Stomach (tissue), 9 donors: ENCODE results near the gene UBE2S. TPM values are rescaled to one million over a fixed set of nuclear protein-coding genes. Genes with fewer than 3 reads are reported as not detected.

Experiments used
- DNase-seq, 2 donors: peaks; one replicate each; pipeline versions ENCODE4 v3.0.0 to v3.0.0-alpha.2; 2013 to 2019
- H3K27ac ChIP-seq, 5 donors: fragments of 200-600 bp in 4 of 5; sonication (generic) in 4 of 5; one replicate each; pipeline ENCODE4 v1.5.1; 2013 to 2019; ENCODE audit warnings: mild to moderate bottlenecking in 1 of 5, moderate library complexity in 1 of 5
- H3K27me3 ChIP-seq, 3 donors: fragments of 200-600 bp; sonication (generic); one replicate each; pipeline ENCODE4 v1.5.1; 2017 to 2019; ENCODE audit warnings: mixed run types in 1 of 3
- H3K36me3 ChIP-seq, 4 donors: fragments of 200-600 bp; sonication (generic); 1 replicate in 3 of 4; 2 replicates in 1 of 4; pipeline ENCODE4 v1.5.1; 2016 to 2019
- H3K4me1 ChIP-seq, 4 donors: fragments of 200-600 bp; sonication (generic); one replicate each; pipeline ENCODE4 v1.5.1; 2016 to 2019
- H3K4me3 ChIP-seq, 4 donors: fragments of 200-600 bp; sonication (generic) in 3 of 4; one replicate each; pipeline ENCODE4 v1.5.1; 2016 to 2019; ENCODE audit warnings: mild to moderate bottlenecking in 1 of 4
- H3K9me3 ChIP-seq, 4 donors: fragments of 200-600 bp; sonication (generic); one replicate each; pipeline ENCODE4 v1.5.1; 2016 to 2019
- CTCF ChIP-seq, 7 experiments: fragments of 450-650 bp in 4 of 7; fragments of 200-600 bp in 3 of 7; sonication (generic) in 3 of 7; IDR thresholded peaks; one replicate each; pipeline ENCODE4 v1.5.1; 2016 to 2019; ENCODE audit warnings: antibody characterized with exemption in 7 of 7, control low read depth in 2 of 7, mild to moderate bottlenecking in 1 of 7
- EP300 ChIP-seq: sonication (generic); formaldehyde crosslinking; IDR thresholded peaks from one replicate; pipeline ENCODE4 v1.6.1; 2017; ENCODE audit warnings: antibody characterized with exemption
- POLR2A ChIP-seq, 4 donors: fragments of 450-650 bp; IDR thresholded peaks; one replicate each; pipeline ENCODE4 v1.6.1; 2016; ENCODE audit warnings: antibody characterized with exemption in 4 of 4, control low read depth in 2 of 4, mild to moderate bottlenecking in 1 of 4, moderate library complexity in 1 of 4
- POLR2AphosphoS5 ChIP-seq, 3 donors: sonication (generic); formaldehyde crosslinking; IDR thresholded peaks; one replicate each; pipeline ENCODE4 v1.6.1; 2016; ENCODE audit warnings: antibody characterized with exemption in 3 of 3
- WGBS, 5 donors: extraction: QIAGEN DNeasy Blood & Tissue Kit in 3 of 5; methylation state at CpG; one replicate each; pipeline versions ENCODE4 v1.1.5 to v1.1.7; 2013 to 2018; 5-methylcytosine and 5-hydroxymethylcytosine counted together
- intact Hi-C: fragments of 100-400 bp; cut with DNase I; formaldehyde crosslinking; loops from one replicate; pipeline ENCODE4 v1.15.1; 2023; ENCODE audit warnings: low total_unique reads
- polyA plus RNA-seq, 3 donors: library from polyadenylated mRNA; stranded (reverse); fragments of 200-250 nt; gene quantifications; one replicate each; pipeline ENCODE4 v1.2.3, GENCODE V29; 2013
- total RNA-seq, 5 donors: library from RNA; depleted of rRNA; stranded (reverse); fragments of >200 nt; gene quantifications; one replicate each; pipeline versions ENCODE4 v1.1.0 to v1.2.3, GENCODE V29; 2014 to 2016
- donor health status: healthy with polysubstance abuse.
- donor health status: Bipolar disorder and iron deficiency.
- donor health status: healthy.

Gene UBE2S
- total and polyA plus RNA-seq, 8 donors = 8.0 to 43.3 (median 13.1) TPM

- TF ChIP-seq POLR2A (IDR thresholded peaks at IDR 0.05) (no peak), CTCF (IDR thresholded peaks at IDR 0.05) (no peak), POLR2AphosphoS5 (IDR thresholded peaks at IDR 0.05) (no peak), EP300 (no peak)
- intact Hi-C loops = no loop called here
- H3K27me3 ChIP-seq = peaks cover 18 to 43% (median 34%) of the 10 kb centered on the region in 3 donors
- peaks cover 22 to 24% (median 22%) of the 10 kb centered on the region in 4 donors for H3K4me1 ChIP-seq
- peaks cover 0 to 34% (median 25%) of the 10 kb centered on the region in 4 donors for H3K36me3 ChIP-seq
- DNase-seq = no peak
- H3K4me3 ChIP-seq = no peak overlapping the region
- 86 to 92% (median 88%) methylated on average over 8 to 12 of the region's 12 CpGs for WGBS, 5 donors
- H3K9me3 ChIP-seq = no peaks in the 10 kb centered on the region
- H3K27ac ChIP-seq = no peak overlapping the region
Observed at GRCh38 chr19:55453511-55454260, 46.1 kb upstream of the UBE2S start.

GRCh38 chr19:55452749-55453346 is 45.3 kb upstream of the UBE2S start:
- peak in 1 of 7 experiments; percentile 10 for TF ChIP-seq CTCF (IDR thresholded peaks at IDR 0.05)
- TF ChIP-seq POLR2AphosphoS5 (IDR thresholded peaks at IDR 0.05) = no peak
- no peak for TF ChIP-seq POLR2A (IDR thresholded peaks at IDR 0.05)
- no peak for TF ChIP-seq EP300
- Histone ChIP-seq H3K4me1 (peaks cover 22 to 24% (median 22%) of the 10 kb centered on the region in 4 donors), H3K27ac (no peak overlapping the region), H3K4me3 (peak overlapping the region in 2 of 4 donors; percentile 21 to 35), H3K9me3 (no peaks in the 10 kb centered on the region), H3K36me3 (peaks cover 0 to 34% (median 25%) of the 10 kb centered on the region in 4 donors), H3K27me3 (peaks cover 18 to 44% (median 34%) of the 10 kb centered on the region in 3 donors)
- 15 to 29% (median 20%) methylated on average over 19 to 34 of the region's 34 CpGs for WGBS, 5 donors
- peak; percentile 49 to 94 for DNase-seq
- intact Hi-C loops = no loop called here

GRCh38 chr19:55451965-55452748 is 44.6 kb upstream of the UBE2S start:
- H3K36me3 ChIP-seq = peaks cover 0 to 34% (median 25%) of the 10 kb centered on the region in 4 donors
- no peak overlapping the region for H3K27ac ChIP-seq
- peaks cover 22 to 24% (median 22%) of the 10 kb centered on the region in 4 donors for H3K4me1 ChIP-seq
- H3K9me3 ChIP-seq = no peaks in the 10 kb centered on the region
- peak overlapping the region in 3 of 4 donors; percentile 21 to 35 (median 22) for H3K4me3 ChIP-seq
- intact Hi-C loops = no loop called here
- H3K27me3 ChIP-seq = peaks cover 18 to 51% (median 34%) of the 10 kb centered on the region in 3 donors
- TF ChIP-seq EP300 (no peak), POLR2A (IDR thresholded peaks at IDR 0.05) (no peak), POLR2AphosphoS5 (IDR thresholded peaks at IDR 0.05) (no peak), CTCF (IDR thresholded peaks at IDR 0.05) (no peak)
- DNase-seq = peak in 1 of 2 donors; percentile 72
- 3 to 6% (median 5%) methylated on average over 35 to 57 of the region's 57 CpGs for WGBS, 5 donors
